ENCODE measurements around the gene PRR32. TPM values are rescaled to one million over a fixed set of nuclear protein-coding genes. Genes with fewer than 3 reads are reported as not detected.
"Not testable (repeated sequence)": the region's sequence is repeated elsewhere in the genome, so short reads cannot be mapped to it uniquely, and the experiment has no call there.

Gene PRR32, protein sequence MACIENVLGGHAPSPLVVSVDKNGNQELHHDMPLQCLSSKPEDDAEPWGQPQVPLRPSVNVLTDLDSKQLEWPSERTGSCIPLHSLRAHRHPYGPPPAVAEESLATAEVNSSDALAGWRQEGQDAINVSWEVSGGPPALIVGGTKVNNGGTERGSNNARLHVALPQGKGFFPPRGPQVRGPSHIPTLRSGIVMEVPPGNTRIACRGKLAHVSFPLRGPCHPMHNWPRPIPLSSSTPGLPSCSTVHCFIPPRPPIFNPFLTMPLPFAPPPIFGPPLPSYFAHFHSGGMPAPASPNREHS
- not detected in 2 replicates for total RNA-seq

DNA sequence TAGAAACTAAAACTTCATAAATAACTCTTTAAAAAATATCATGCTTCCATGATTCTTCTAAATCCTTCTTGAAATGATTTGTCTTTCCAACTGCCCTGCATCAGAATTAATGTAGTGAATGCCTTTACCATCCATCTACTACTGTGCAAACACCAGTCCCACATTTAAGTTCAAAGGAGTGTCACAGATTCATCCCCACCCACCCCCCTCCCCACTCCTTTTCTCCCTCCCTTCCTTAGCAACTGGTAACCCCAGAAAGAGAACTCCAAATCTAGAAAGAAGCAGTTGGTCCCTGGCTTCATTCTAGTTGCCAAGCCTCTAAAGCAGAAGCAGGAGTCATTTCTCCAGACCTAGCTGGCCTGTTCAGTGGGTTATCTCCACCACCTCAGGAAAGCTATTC is at the start of gene PRR32:
Gene PRR32, plus strand, starts transcription at position 301 of the 400 bp plus-strand sequence. CDS start 115 bp downstream, outside the sequence.
- no peak for DNase-seq (ENCODE audit: low read depth)
- no peak for TF ChIP-seq CTCF (IDR thresholded peaks at IDR 0.05; ENCODE audit: insufficient read depth, low read depth, low read length)
- H3K4me3 ChIP-seq (ENCODE audit: low read depth, low read length), result no peak within 1 kb of the TSS

DNA sequence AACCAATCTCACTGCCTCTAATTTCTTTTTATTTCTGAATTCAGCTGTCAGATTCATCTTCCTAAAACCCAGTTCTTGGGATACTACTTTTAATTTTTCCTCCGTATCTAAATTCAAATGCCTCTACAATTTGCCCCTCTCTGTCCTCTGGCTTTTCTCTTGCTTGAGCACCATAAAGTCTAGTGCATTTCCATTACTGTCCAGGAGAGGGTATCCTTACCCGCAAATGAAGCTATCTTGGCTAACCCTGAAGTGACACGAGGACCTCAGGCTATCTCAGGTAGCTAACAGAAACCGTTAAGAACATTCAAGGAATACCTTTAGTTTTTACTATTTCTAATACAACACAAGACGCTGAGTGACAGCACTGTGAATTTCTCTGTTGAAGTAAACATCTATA is 49.4 kb upstream of the PRR32 start:
- no peak for TF ChIP-seq CTCF (IDR thresholded peaks at IDR 0.05; ENCODE audit: insufficient read depth, low read depth, low read length)
- H3K4me3 ChIP-seq (ENCODE audit: low read depth, low read length), result no peak overlapping the region
- DNase-seq (ENCODE audit: low read depth), result no peak

- DNase-seq (ENCODE audit: low read depth), result no peak
- H3K4me3 ChIP-seq (ENCODE audit: low read depth, low read length), result no peak overlapping the region
Measured at GRCh38 chrX:126785539-126785938, 34.0 kb upstream of the PRR32 start.

DNA sequence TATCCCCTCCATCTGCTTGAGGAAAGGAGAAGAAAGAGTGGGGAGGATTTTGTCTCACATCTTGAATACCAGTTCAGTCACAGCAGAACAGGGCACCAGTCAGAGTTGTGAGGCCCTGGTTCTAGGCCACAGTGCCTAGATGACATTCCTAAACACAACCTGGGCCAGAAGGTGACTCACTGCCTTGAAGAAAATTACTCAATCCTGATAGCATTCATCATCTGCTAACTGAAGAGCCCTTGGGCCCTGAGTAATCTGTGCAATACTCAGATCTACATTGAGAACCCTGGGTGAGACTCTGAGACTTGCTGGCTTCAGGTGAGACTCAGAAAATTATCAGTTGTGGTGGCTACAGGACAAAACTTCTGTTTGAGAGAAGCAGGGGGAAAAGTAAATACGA is 20.5 kb upstream of the PRR32 start:
- no peak overlapping the region for H3K4me3 ChIP-seq (ENCODE audit: low read depth, low read length)
- no peak for DNase-seq (ENCODE audit: low read depth)
- no peak for TF ChIP-seq CTCF (IDR thresholded peaks at IDR 0.05; ENCODE audit: insufficient read depth, low read depth, low read length)

More at GRCh38 chrX:126785539-126785938, 34.0 kb upstream of the PRR32 start:
- TF ChIP-seq CTCF (IDR thresholded peaks at IDR 0.05; ENCODE audit: insufficient read depth, low read depth, low read length), result no peak

DNA sequence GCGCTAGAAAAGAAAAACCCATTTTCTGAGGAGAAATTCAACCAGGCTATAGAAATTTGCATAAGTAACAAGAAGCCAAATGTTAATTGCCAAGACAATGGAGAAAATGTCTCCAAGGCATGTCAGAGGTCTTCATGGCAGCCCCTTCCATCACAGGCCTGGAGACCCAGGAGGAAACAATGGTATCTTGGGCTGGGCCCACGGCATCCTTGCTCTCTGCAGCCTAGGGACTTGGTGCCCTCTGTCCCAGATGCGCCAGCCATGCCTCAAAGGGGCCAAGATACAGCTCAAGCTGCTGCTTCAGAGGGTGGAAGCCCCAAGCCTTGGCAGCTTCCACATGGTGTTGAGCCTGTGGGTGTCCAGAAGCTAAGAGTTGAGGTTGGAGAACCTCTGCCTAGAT is 12.7 kb upstream of the PRR32 start:
- DNase-seq (ENCODE audit: low read depth); H3K4me3 ChIP-seq (ENCODE audit: low read depth, low read length): not testable (repeated sequence)

DNA sequence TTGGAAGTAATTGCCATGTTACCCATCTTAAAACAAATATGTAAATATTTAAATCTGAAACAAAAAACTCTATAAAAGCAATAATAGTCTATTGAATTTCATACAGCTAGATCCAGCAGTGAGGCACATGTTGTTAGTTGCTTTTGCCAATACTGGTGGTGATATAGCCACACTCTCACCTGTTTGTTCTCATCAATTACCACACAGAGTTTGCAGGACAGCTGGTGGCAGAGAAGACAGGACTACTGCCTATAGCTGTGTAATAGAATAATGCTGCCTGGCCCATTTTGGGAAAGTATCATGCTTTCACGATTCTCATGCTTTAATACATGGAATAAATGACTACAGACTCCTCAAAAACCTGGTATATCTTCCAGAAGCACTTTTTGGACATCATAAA is 3.7 kb upstream of the PRR32 start:
- TF ChIP-seq CTCF (IDR thresholded peaks at IDR 0.05; ENCODE audit: insufficient read depth, low read depth, low read length), result no peak
- no peak for DNase-seq (ENCODE audit: low read depth)

DNA sequence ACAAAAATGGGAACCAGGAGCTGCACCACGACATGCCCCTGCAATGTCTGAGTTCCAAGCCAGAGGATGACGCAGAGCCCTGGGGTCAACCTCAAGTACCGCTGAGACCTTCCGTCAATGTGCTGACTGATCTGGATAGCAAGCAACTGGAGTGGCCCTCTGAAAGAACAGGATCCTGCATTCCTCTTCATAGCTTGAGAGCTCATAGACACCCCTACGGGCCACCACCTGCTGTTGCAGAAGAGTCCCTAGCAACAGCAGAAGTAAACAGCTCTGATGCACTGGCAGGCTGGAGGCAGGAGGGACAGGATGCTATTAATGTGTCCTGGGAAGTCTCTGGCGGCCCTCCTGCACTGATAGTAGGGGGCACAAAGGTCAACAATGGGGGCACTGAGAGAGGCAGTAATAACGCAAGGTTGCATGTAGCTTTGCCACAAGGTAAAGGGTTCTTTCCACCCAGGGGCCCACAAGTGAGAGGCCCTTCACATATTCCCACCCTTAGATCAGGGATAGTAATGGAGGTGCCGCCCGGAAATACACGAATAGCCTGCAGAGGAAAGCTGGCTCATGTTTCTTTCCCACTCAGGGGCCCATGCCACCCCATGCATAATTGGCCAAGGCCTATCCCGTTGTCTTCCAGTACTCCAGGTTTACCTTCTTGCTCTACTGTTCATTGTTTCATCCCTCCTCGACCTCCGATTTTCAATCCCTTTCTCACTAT is 1.3 kb downstream of the PRR32 start:
- DNase-seq (ENCODE audit: low read depth), result no peak
- TF ChIP-seq CTCF (IDR thresholded peaks at IDR 0.05; ENCODE audit: insufficient read depth, low read depth, low read length), result no peak
- H3K4me3 ChIP-seq (ENCODE audit: low read depth, low read length), result no peak overlapping the region

More for the DNA sequence above, 3.7 kb upstream of the PRR32 start:
- no peak overlapping the region for H3K4me3 ChIP-seq (ENCODE audit: low read depth, low read length)
